H1 (cell line): ENCODE results near the gene TSGA10. TPM values are rescaled to one million over a fixed set of nuclear protein-coding genes. Genes with fewer than 3 reads are reported as not detected.

ENCODE experiments used
- CTCF ChIA-PET: fragments of 300-600 bp; sonication (Branson Sonifier 250); formaldehyde crosslinking; loops from one replicate; lab custom pipeline; 2021; ENCODE audit not compliant: partially characterized antibody; lab: Charles Lee
- POLR2A ChIA-PET: fragments of 300-600 bp; sonication (Branson Sonifier 250); formaldehyde crosslinking; loops from one replicate; lab custom pipeline; 2021; ENCODE audit warnings: inconsistent platforms; ENCODE audit not compliant: partially characterized antibody; lab: Charles Lee
- DNase-seq, 2 experiments: peaks; one replicate each; pipeline versions ENCODE4 v3.0.0 to v3.0.0-alpha.2; 2010 to 2022; ENCODE audit warnings: low spot score in 2 of 2, low read depth in 1 of 2, mixed read lengths in 1 of 2
- FAIRE-seq: peaks from 2 replicates; lab custom pipeline; 2011; peaks lifted over from hg19 to GRCh38; lab: Jason Lieb, UNC
- H2AFZ ChIP-seq: 2 replicates; pipeline ENCODE4 v1.8.1; 2012; ENCODE audit warnings: low read length, inconsistent platforms
- H2AK5ac ChIP-seq: 2 replicates; pipeline ENCODE4 v1.6.1; 2013; ENCODE audit warnings: low read depth, low read length
- H2BK120ac ChIP-seq: replicated peaks from 2 replicates; pipeline ENCODE3; 2013; ENCODE audit warnings: low read depth, low read length, inconsistent platforms
- H2BK12ac ChIP-seq: 2 replicates; pipeline ENCODE4 v1.6.1; 2013; ENCODE audit warnings: low read depth, low read length
- H2BK15ac ChIP-seq: 2 replicates; pipeline ENCODE4 v1.6.1; 2013; ENCODE audit warnings: low read length
- H2BK20ac ChIP-seq: 2 replicates; pipeline ENCODE4 v1.6.1; 2013; ENCODE audit warnings: low read length
- H2BK5ac ChIP-seq: 2 replicates; pipeline ENCODE4 v1.6.1; 2013; ENCODE audit warnings: low read depth, low read length
- H3K14ac ChIP-seq: 2 replicates; pipeline ENCODE4 v1.6.1; 2013; ENCODE audit warnings: inconsistent platforms; ENCODE audit not compliant: insufficient read length
- H3K18ac ChIP-seq: 2 replicates; pipeline ENCODE4 v1.6.1; 2013; ENCODE audit warnings: low read length; ENCODE audit errors: extremely low read depth
- H3K23ac ChIP-seq: 2 replicates; pipeline ENCODE4 v1.6.1; 2013; ENCODE audit warnings: inconsistent platforms; ENCODE audit not compliant: insufficient read length
- H3K23me2 ChIP-seq: 2 replicates; pipeline ENCODE4 v1.6.1; 2013; ENCODE audit warnings: low read depth, low read length
- H3K27ac ChIP-seq: 2 replicates; pipeline ENCODE4 v1.6.1; 2011; ENCODE audit warnings: low read depth, low read length, inconsistent platforms
- H3K27me3 ChIP-seq, 4 experiments: replicated peaks in 1 of 4; 1 replicate in 1 of 4; 2 replicates in 3 of 4; pipeline versions ENCODE4 v1.6.1 to v1.8.1; 2011 to 2013; ENCODE audit warnings: low read length in 3 of 4, mild to moderate bottlenecking in 3 of 4, inconsistent platforms in 2 of 4, mixed read lengths in 2 of 4, moderate library complexity in 1 of 4; ENCODE audit not compliant: control insufficient read depth in 3 of 4, insufficient read depth in 3 of 4; ENCODE audit errors: extremely low read depth in 1 of 4
- H3K36me3 ChIP-seq, 4 experiments: 2 replicates each; pipeline versions ENCODE4 v1.6.1 to v1.8.1; 2011 to 2013; ENCODE audit warnings: mild to moderate bottlenecking in 4 of 4, low read length in 3 of 4, moderate library complexity in 2 of 4, control low read depth in 1 of 4, inconsistent platforms in 1 of 4; ENCODE audit not compliant: insufficient read depth in 4 of 4, control insufficient read depth in 2 of 4
- H3K4ac ChIP-seq: replicated peaks from 2 replicates; pipeline ENCODE3; 2013; ENCODE audit warnings: low read length, low read depth, mixed read lengths, inconsistent platforms; ENCODE audit not compliant: insufficient read length
- H3K4me1 ChIP-seq, 4 experiments: replicated peaks in 1 of 4; 1 replicate in 1 of 4; 2 replicates in 3 of 4; pipeline versions ENCODE4 v1.6.1 to v1.8.1; 2011 to 2013; ENCODE audit warnings: low read length in 3 of 4, inconsistent platforms in 2 of 4, mixed read lengths in 1 of 4; ENCODE audit not compliant: insufficient read depth in 4 of 4, control insufficient read depth in 3 of 4
- H3K4me2 ChIP-seq, 2 experiments: 2 replicates each; pipeline versions ENCODE4 v1.6.1 to v1.8.1; 2011 to 2013; ENCODE audit warnings: low read depth in 2 of 2, low read length in 2 of 2, control low read depth in 1 of 2, inconsistent platforms in 1 of 2, mild to moderate bottlenecking in 1 of 2; ENCODE audit not compliant: insufficient read depth in 1 of 2
- H3K4me3 ChIP-seq, 4 experiments: fragments of 200-600, 300-600 bp in 1 of 4; sonication (generic), shearing (Covaris generic), sonication (Bioruptor Twin) in 1 of 4; 2 replicates each; pipeline versions ENCODE4 v1.5.1 to v1.8.1; 2011 to 2016; ENCODE audit warnings: low read length in 4 of 4, low read depth in 3 of 4, control low read depth in 2 of 4, inconsistent platforms in 2 of 4, mild to moderate bottlenecking in 2 of 4, mixed read lengths in 1 of 4, moderate library complexity in 1 of 4; ENCODE audit not compliant: insufficient read depth in 2 of 4; ENCODE audit errors: extremely low read depth in 1 of 4
- H3K56ac ChIP-seq: replicated peaks from 2 replicates; pipeline ENCODE3; 2013; ENCODE audit warnings: low read depth, mild to moderate bottlenecking, mixed read lengths, low read length, inconsistent platforms; ENCODE audit not compliant: insufficient read length
- H3K79me1 ChIP-seq: 2 replicates; pipeline ENCODE4 v1.6.1; 2013; ENCODE audit warnings: low read depth, low read length, control low read depth
- H3K79me2 ChIP-seq, 2 experiments: 2 replicates each; pipeline versions ENCODE4 v1.6.1 to v1.8.1; 2012 to 2013; ENCODE audit warnings: low read length in 2 of 2, mild to moderate bottlenecking in 2 of 2, inconsistent platforms in 1 of 2; ENCODE audit not compliant: insufficient read depth in 2 of 2, control insufficient read depth in 1 of 2
- H3K9ac ChIP-seq, 4 experiments: replicated peaks in 1 of 4; 1 replicate in 1 of 4; 2 replicates in 3 of 4; pipeline versions ENCODE4 v1.6.1 to v1.8.1; 2011 to 2013; ENCODE audit warnings: low read depth in 3 of 4, low read length in 3 of 4, control low read depth in 2 of 4, mild to moderate bottlenecking in 2 of 4, moderate library complexity in 2 of 4, inconsistent platforms in 1 of 4; ENCODE audit errors: extremely low read depth in 1 of 4
- H3K9me3 ChIP-seq, 2 experiments: 2 replicates each; pipeline versions ENCODE4 v1.6.1 to v1.8.1; 2012 to 2013; ENCODE audit warnings: mild to moderate bottlenecking in 2 of 2, moderate library complexity in 2 of 2, control low read depth in 1 of 2, inconsistent platforms in 1 of 2, low read depth in 1 of 2, low read length in 1 of 2, mixed read lengths in 1 of 2; ENCODE audit not compliant: insufficient read depth in 2 of 2
- H4K20me1 ChIP-seq, 2 experiments: replicated peaks in 1 of 2; 2 replicates each; pipeline versions ENCODE3 to v1.8.1; 2011 to 2013; ENCODE audit warnings: inconsistent platforms in 2 of 2, low read length in 2 of 2, mild to moderate bottlenecking in 1 of 2; ENCODE audit not compliant: insufficient read depth in 2 of 2, control insufficient read depth in 1 of 2
- H4K5ac ChIP-seq: 2 replicates; pipeline ENCODE4 v1.6.1; 2013; ENCODE audit warnings: low read length, low read depth, mixed read lengths, inconsistent platforms; ENCODE audit not compliant: insufficient read length
- H4K8ac ChIP-seq: 2 replicates; pipeline ENCODE4 v1.8.0; 2013; ENCODE audit warnings: mild to moderate bottlenecking, moderate library complexity, low read length, inconsistent platforms; ENCODE audit not compliant: insufficient read depth; ENCODE audit errors: extremely low read depth
- H4K91ac ChIP-seq: replicated peaks from 2 replicates; pipeline ENCODE3; 2013; ENCODE audit warnings: low read length, mixed read lengths, inconsistent platforms; ENCODE audit not compliant: insufficient read length
- BCL11A ChIP-seq, 2 experiments: IDR thresholded peaks; one replicate each; pipeline ENCODE4 v1.6.1; 2011; ENCODE audit warnings: low read depth in 2 of 2, low read length in 2 of 2, mild to moderate bottlenecking in 2 of 2
- CBX5 ChIP-seq: fragments of 300-800, 300-1000 bp; sonication (generic); IDR thresholded peaks from 2 replicates; pipeline ENCODE4 v1.7.1; 2016; ENCODE audit warnings: antibody characterized with exemption, low read length, low read depth
- CBX8 ChIP-seq: fragments of 300-800, 300-1000 bp; sonication (generic); IDR thresholded peaks from 2 replicates; pipeline ENCODE4 v1.7.1; 2016; ENCODE audit warnings: low read depth, low read length, borderline replicate concordance
- CREB1 ChIP-seq: IDR thresholded peaks from 2 replicates; pipeline ENCODE4 v1.6.1; 2012; ENCODE audit warnings: inconsistent platforms
- CTBP2 ChIP-seq: IDR thresholded peaks from 2 replicates; pipeline ENCODE4 v1.7.0; 2011; ENCODE audit warnings: borderline replicate concordance, mild to moderate bottlenecking, moderate library complexity, mixed read lengths, low read length; ENCODE audit not compliant: insufficient read depth, insufficient read length
- EGR1 ChIP-seq: IDR thresholded peaks from 2 replicates; pipeline ENCODE4 v1.6.1; 2011; ENCODE audit warnings: low read depth, low read length, borderline replicate concordance
- FOSL1 ChIP-seq: IDR thresholded peaks from 2 replicates; pipeline ENCODE4 v1.6.1; 2011; ENCODE audit warnings: mild to moderate bottlenecking, low read depth, low read length, moderate library complexity; ENCODE audit not compliant: insufficient read depth
- KDM4A ChIP-seq: IDR thresholded peaks from one replicate; pipeline ENCODE4 v1.7.1; 2012; ENCODE audit warnings: low read depth, mild to moderate bottlenecking, moderate library complexity, low read length, inconsistent platforms; ENCODE audit not compliant: severe bottlenecking
- MAFK ChIP-seq: IDR thresholded peaks from 2 replicates; pipeline ENCODE4 v1.6.1; 2012; ENCODE audit warnings: low read depth, mild to moderate bottlenecking, improper control_type of control experiment, low read length
- RFX5 ChIP-seq: IDR thresholded peaks from 2 replicates; pipeline ENCODE4 v1.6.1; 2011; ENCODE audit warnings: low read depth, low read length, improper control_type of control experiment, borderline replicate concordance
- SIX5 ChIP-seq: IDR thresholded peaks from 2 replicates; pipeline ENCODE4 v1.6.1; 2011; ENCODE audit warnings: mild to moderate bottlenecking, low read depth, low read length
- SUZ12 ChIP-seq: fragments of 200-600 bp; sonication (generic); IDR thresholded peaks from 2 replicates; pipeline ENCODE4 v1.6.1; 2012; ENCODE audit warnings: mild to moderate bottlenecking, inconsistent platforms, low read length, moderate library complexity, mixed read lengths
- TAF7 ChIP-seq: optimal IDR thresholded peaks from 2 replicates; pipeline ENCODE3; 2011; ENCODE audit warnings: low read depth, mild to moderate bottlenecking, inconsistent platforms, low read length, moderate library complexity, borderline replicate concordance
- WGBS, 2 experiments: shearing (Covaris generic) in 1 of 2; methylation state at CpG; one replicate each; pipeline versions ENCODE4 v1.1.6 to v1.1.7; 2013 to 2015; ENCODE audit warnings: low lambda C conversion rate in 2 of 2, mixed read lengths in 2 of 2, inconsistent platforms in 1 of 2, low coverage in 1 of 2, missing lambda C conversion rate in 1 of 2; ENCODE audit not compliant: insufficient replicate concordance in 2 of 2, insufficient coverage in 1 of 2, insufficient read length in 1 of 2; ENCODE audit errors: extremely low coverage in 1 of 2, missing lambda C conversion rate in 1 of 2; 5-methylcytosine and 5-hydroxymethylcytosine counted together
- polyA plus RNA-seq, 7 experiments: library from polyadenylated mRNA; depleted of rRNA in 3 of 7; stranded (reverse) in 5 of 7; unstranded in 2 of 7; fragments of >200 nt in 5 of 7; fragments of 200-250 nt in 2 of 7; gene quantifications; 1 replicate in 5 of 7; 2 replicates in 1 of 7; 4 replicates in 1 of 7; pipeline versions ENCODE4 v1.2.1 to v1.2.3, GENCODE V29; 2011 to 2013; ENCODE audit warnings: missing spikeins in 2 of 7, mixed read lengths in 2 of 7
- total RNA-seq: library from RNA; stranded (reverse); fragmentation: NEBNext Ultra II Directional; extraction: Animal tissue kit (Norgen Biotek cat#: 25700); gene quantifications from 2 replicates; pipeline ENCODE4 v1.2.1, GENCODE V29; 2021

Gene TSGA10
- total and polyA plus RNA-seq, 2 of the 8 experiments (the other 6 are each of a cell fraction or from before 2014, with no cell fraction given), result 2.2 to 7.4 TPM

DNA sequence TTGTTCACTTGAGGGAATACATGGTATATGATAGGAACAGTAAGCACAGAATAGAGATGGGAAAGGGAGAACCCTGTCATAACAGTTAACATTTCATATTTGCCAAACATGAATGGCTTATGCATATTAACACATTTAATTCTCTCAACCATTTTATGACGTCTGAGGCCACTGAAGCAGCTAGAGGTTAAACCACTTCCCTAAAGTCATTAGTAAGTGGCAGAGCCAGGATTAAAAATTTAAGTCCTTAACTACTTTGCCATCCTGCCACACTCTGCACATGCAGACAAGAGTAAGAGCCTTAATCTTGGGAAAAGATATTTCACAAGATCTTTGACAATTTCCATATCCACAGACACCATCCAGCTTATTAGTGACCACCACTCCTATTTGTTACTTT is 2.1 kb upstream of the TSGA10 start:
- Histone ChIP-seq H2AFZ (no peak overlapping the region), H2BK5ac (no peak overlapping the region), H3K79me1 (no peaks in the 10 kb centered on the region), H3K4me1 (peaks cover 0 to 8% (median 3%) of the 10 kb centered on the region in 4 experiments; a peak in 2 of 7 replicates), H4K20me1 (no peaks in the 10 kb centered on the region), H4K91ac (no peak overlapping the region), H3K9me3 (no peaks in the 10 kb centered on the region), H2BK15ac (no peak overlapping the region), H3K4ac (no peak overlapping the region), H3K18ac (no peak overlapping the region), H3K79me2 (peaks cover 0 to 7% of the 10 kb centered on the region in 2 experiments; a peak in 2 of 4 replicates), H2BK20ac (no peak overlapping the region), H3K56ac (no peak overlapping the region), H3K27me3 (no peaks in the 10 kb centered on the region), H2BK12ac (no peak overlapping the region), H3K27ac (no peak overlapping the region), H3K14ac (no peak overlapping the region), H3K4me2 (no peak overlapping the region), H2AK5ac (no peak overlapping the region), H3K4me3 (no peak overlapping the region), H4K5ac (no peak overlapping the region), H2BK120ac (no peak overlapping the region), H4K8ac (no peak overlapping the region), H3K23me2 (peaks cover 11% of the 10 kb centered on the region), H3K23ac (no peak overlapping the region), H3K9ac (no peak overlapping the region), H3K36me3 (peaks cover 0 to 9% (median 0%) of the 10 kb centered on the region in 4 experiments; a peak in 2 of 8 replicates)
- DNase-seq, result no peak
- POLR2A ChIA-PET, result interaction anchor here (1.2 to 7.7 kb wide), 3 partner anchors 14 to 24 kb away, joined by 6 to 45 read pairs (median 9); partner anchors contain the start of genes C2orf15 and MRPL30
- FAIRE-seq, result no peak
- WGBS, 2 experiments, result 91% methylated on average over 1 of the region's 1 CpG; no CpG with 5 or more reads in 1 of the 2 experiments
- TF ChIP-seq SIX5 (no peak), TAF7 (no peak), CTBP2 (no peak), KDM4A (no peak), CBX8 (no peak), MAFK (no peak), CREB1 (no peak), BCL11A (IDR thresholded peaks at IDR 0.05; ENCODE audit: low read depth in 2 of 2, low read length in 2 of 2) (no peak), CBX5 (no peak), FOSL1 (no peak), RFX5 (no peak), SUZ12 (no peak), EGR1 (no peak)
- CTCF ChIA-PET, result interaction anchor here (0.6 to 3.1 kb wide), 3 partner anchors 11 to 185 kb away, joined by 3 to 11 read pairs (median 6); no protein-coding TSS in a partner anchor
